ENCODE measurements around the gene MRPS18B. TPM values are rescaled to one million over a fixed set of nuclear protein-coding genes. Genes with fewer than 3 reads are reported as not detected.
"Not testable (repeated sequence)": the region's sequence is repeated elsewhere in the genome, so short reads cannot be mapped to it uniquely, and the experiment has no call there.

Gene MRPS18B
- polyA plus RNA-seq, 1 experiment, result 69.3 TPM

GRCh38 chr6:30589754-30590358 lies 27.8 kb upstream of the MRPS18B start:
- POLR2A ChIA-PET, result no interaction called here
- H3K27me3 ChIP-seq (ENCODE audit: control insufficient read depth, insufficient read depth, low read length), result no peaks in the 10 kb centered on the region
- TF ChIP-seq CTCF (IDR thresholded peaks at IDR 0.05; ENCODE audit: insufficient read depth, low read depth, low read length), result no peak
- CTCF ChIA-PET, result interaction anchor here (1.3 to 1.5 kb wide), 3 partner anchors 9 to 109 kb away, joined by 3 to 4 read pairs (median 3); no protein-coding TSS in a partner anchor
- peaks cover 34% of the 10 kb centered on the region for H3K36me3 ChIP-seq (ENCODE audit: control insufficient read depth, insufficient read depth, low read length)
- no peak overlapping the region for H3K4me3 ChIP-seq (ENCODE audit: low read depth, low read length)
- no peak for DNase-seq (ENCODE audit: low read depth)

- Histone ChIP-seq H3K27me3 (ENCODE audit: control insufficient read depth, insufficient read depth, low read length) (no peaks in the 10 kb centered on the region), H3K4me3 (ENCODE audit: low read depth, low read length) (no peak overlapping the region), H3K36me3 (ENCODE audit: control insufficient read depth, insufficient read depth, low read length) (peaks cover 29% of the 10 kb centered on the region)
- CTCF ChIA-PET, result interaction anchor here (0.8 to 1.5 kb wide), 6 partner anchors 8 to 119 kb away, joined by 3 to 4 read pairs (median 3); partner anchors contain the start of gene ABCF1
- TF ChIP-seq CTCF (IDR thresholded peaks at IDR 0.05; ENCODE audit: insufficient read depth, low read depth, low read length), result no peak
- DNase-seq (ENCODE audit: low read depth), result no peak
- POLR2A ChIA-PET, result no interaction called here
Measured at GRCh38 chr6:30590509-30590908, 27.1 kb upstream of the MRPS18B start.

GRCh38 chr6:30591008-30591407 lies 26.6 kb upstream of the MRPS18B start:
- no peak for TF ChIP-seq CTCF (IDR thresholded peaks at IDR 0.05; ENCODE audit: insufficient read depth, low read depth, low read length)
- no peaks in the 10 kb centered on the region for H3K27me3 ChIP-seq (ENCODE audit: control insufficient read depth, insufficient read depth, low read length)
- CTCF ChIA-PET, result interaction anchor here (0.7 to 1.5 kb wide), 7 partner anchors 10 to 119 kb away, joined by 3 to 4 read pairs (median 3); partner anchors contain the start of gene ABCF1
- H3K4me3 ChIP-seq (ENCODE audit: low read depth, low read length), result no peak overlapping the region
- DNase-seq (ENCODE audit: low read depth), result no peak
- H3K36me3 ChIP-seq (ENCODE audit: control insufficient read depth, insufficient read depth, low read length), result peaks cover 25% of the 10 kb centered on the region
- POLR2A ChIA-PET, result no interaction called here

GRCh38 chr6:30592287-30592686 lies 25.4 kb upstream of the MRPS18B start:
- Histone ChIP-seq H3K4me3 (ENCODE audit: low read depth, low read length) (no peak overlapping the region), H3K36me3 (ENCODE audit: control insufficient read depth, insufficient read depth, low read length) (peaks cover 17% of the 10 kb centered on the region), H3K27me3 (ENCODE audit: control insufficient read depth, insufficient read depth, low read length) (no peaks in the 10 kb centered on the region)
- no peak for DNase-seq (ENCODE audit: low read depth)
- ChIA-PET POLR2A (no interaction called here), CTCF (interaction anchor here (0.8 to 2.8 kb wide), 5 partner anchors 17 to 110 kb away, joined by 3 to 7 read pairs (median 4); no protein-coding TSS in a partner anchor)
- no peak for TF ChIP-seq CTCF (IDR thresholded peaks at IDR 0.05; ENCODE audit: insufficient read depth, low read depth, low read length)

- peak; percentile 82 for TF ChIP-seq CTCF (IDR thresholded peaks at IDR 0.05; ENCODE audit: insufficient read depth, low read depth, low read length)
- POLR2A ChIA-PET; H3K4me3 ChIP-seq (ENCODE audit: low read depth, low read length); DNase-seq (ENCODE audit: low read depth); H3K27me3 ChIP-seq (ENCODE audit: control insufficient read depth, insufficient read depth, low read length): not testable (repeated sequence)
- peaks cover 15% of the 10 kb centered on the region for H3K36me3 ChIP-seq (ENCODE audit: control insufficient read depth, insufficient read depth, low read length)
- CTCF ChIA-PET, result interaction anchor here (0.6 to 4.7 kb wide), 18 partner anchors 9 to 486 kb away, joined by 3 to 56 read pairs (median 5); no protein-coding TSS in a partner anchor
Measured at GRCh38 chr6:30597315-30598144, 20.1 kb upstream of the MRPS18B start.

All from BJ (cell line).